ENCODE measurements around the gene ACTR1B.

- TF ChIP-seq POLR2AphosphoS5 (IDR thresholded peaks at IDR 0.05; ENCODE audit: low read depth, low read length) (no peak), POU2F2 (IDR thresholded peaks at IDR 0.05; ENCODE audit: low read depth, low read length) (no peak), POLR2A (IDR thresholded peaks at IDR 0.05; ENCODE audit: low read depth, low read length) (no peak)
Measured at GRCh38 chr2:97688062-97688827, 24.4 kb upstream of the ACTR1B start.

Measured in GM12891 (cell line).